Measurements from ENCODE around the gene GPR183. TPM values are rescaled to one million over a fixed set of nuclear protein-coding genes. Genes with fewer than 3 reads are reported as not detected.

The GPR183 gene
- total and polyA plus RNA-seq, 10 of the 15 experiments (the other 5 are each of a cell fraction or from before 2014, with no cell fraction given) = 134 to 669 (median 225) TPM

GRCh38 chr13:99347911-99348451 lies 40.8 kb upstream of the GPR183 start (continued):
- no peak for TF ChIP-seq DPF2 (IDR thresholded peaks at IDR 0.05)
- TF ChIP-seq HDAC6 (IDR thresholded peaks at IDR 0.05; ENCODE audit: unreplicated experiment) = no peak
- no peak for TF ChIP-seq YY1 (IDR thresholded peaks at IDR 0.05; ENCODE audit: low read depth, low read length)
- no peak for TF ChIP-seq GABPA (IDR thresholded peaks at IDR 0.05; ENCODE audit: low read depth)

- ATAC-seq = peak; percentile 66
- ChIA-PET CTCF (interaction anchor here (0.7 to 3.6 kb wide), 9 partner anchors 9 to 171 kb away, joined by 3 to 16 read pairs (median 5); no protein-coding TSS in a partner anchor), SMC1A (ENCODE audit: uncharacterized antibody, unreplicated experiment) (interaction anchor here (1.0 to 3.2 kb wide), 18 partner anchors 9 to 89 kb away, joined by 3 to 28 read pairs (median 5); no protein-coding TSS in a partner anchor), POLR2A (interaction anchor here (0.5 to 2.6 kb wide), 6 partner anchors 10 to 763 kb away, joined by 3 to 10 read pairs (median 5); no protein-coding TSS in a partner anchor), RAD21 (ENCODE audit: unreplicated experiment) (interaction anchor here (0.8 to 4.2 kb wide), 10 partner anchors 9 to 90 kb away, joined by 3 to 18 read pairs (median 4); partner anchors contain the start of gene GPR183)
- H2AFZ ChIP-seq (ENCODE audit: control insufficient read depth, low read depth, low read length) = peak overlapping the region; percentile 16; the same call in 1 of the 2 replicates
- no TSS peak for BruUV-seq (replicated peaks)
- H3K79me2 ChIP-seq (ENCODE audit: control insufficient read depth, insufficient read depth, low read length) = no peaks in the 10 kb centered on the region; the same call in none of the 2 replicates
- H3K4me3 ChIP-seq = no peak overlapping the region
- peak overlapping the region; percentile 67 for H3K4me2 ChIP-seq (ENCODE audit: control insufficient read depth, insufficient read depth)
- no peaks in the 10 kb centered on the region for H3K9me3 ChIP-seq (replicated peaks; ENCODE audit: control insufficient read depth, insufficient read depth, low read length)
- no peaks in the 10 kb centered on the region for H4K20me1 ChIP-seq (ENCODE audit: control insufficient read depth, insufficient read depth)
- no peak for FAIRE-seq
- DNase-seq (ENCODE audit: low read depth, low spot score) = no peak
- H3K27me3 ChIP-seq (replicated peaks in 1 of 2; ENCODE audit: control insufficient read depth in 2 of 2, insufficient read depth in 2 of 2, low read length in 1 of 2) = no peaks in the 10 kb centered on the region
- in situ Hi-C loops (cut with MboI) = no loop called here
- peak overlapping the region; percentile 28; the same call in 1 of the 2 replicates for H3K9ac ChIP-seq (ENCODE audit: control insufficient read depth, insufficient read depth, low read length)
- no peaks in the 10 kb centered on the region; a peak in 2 of 4 replicates for H3K36me3 ChIP-seq (ENCODE audit: control insufficient read depth in 2 of 2, insufficient read depth in 2 of 2, low read length in 1 of 2)
- peaks cover 26% of the 10 kb centered on the region for H3K4me1 ChIP-seq (ENCODE audit: control insufficient read depth, insufficient read depth, low read length)
- intact Hi-C loops (cut with micrococcal nuclease; ENCODE audit: unreplicated experiment) = no loop called here
- peak overlapping the region; percentile 54 for H3K27ac ChIP-seq (ENCODE audit: control insufficient read depth, insufficient read depth)
- 48% methylated on average over 6 of the region's 6 CpGs for WGBS (ENCODE audit: insufficient coverage, insufficient replicate concordance, low lambda C conversion rate, missing lambda C conversion rate)
- TF ChIP-seq GATAD2B (conservative IDR thresholded peaks at IDR 0.05; ENCODE audit: low read depth) (no peak), NRF1 (conservative IDR thresholded peaks at IDR 0.05; ENCODE audit: low read depth, low read length) (no peak), MLLT1 (IDR thresholded peaks at IDR 0.05) (no peak), ZBTB4 (CRISPR knock-in tag; IDR thresholded peaks at IDR 0.05) (no peak), ZBTB11 (CRISPR knock-in tag; IDR thresholded peaks at IDR 0.05) (no peak), EGR1 (IDR thresholded peaks at IDR 0.05; ENCODE audit: borderline replicate concordance in 1 of 2, low read depth in 2 of 2, low read length in 2 of 2) (no peak), EZH2 (IDR thresholded peaks at IDR 0.05; ENCODE audit: borderline replicate concordance, control insufficient read depth, low read depth, low read length) (no peak), BCL11A (IDR thresholded peaks at IDR 0.05; ENCODE audit: low read depth, low read length) (no peak), IKZF2 (IDR thresholded peaks at IDR 0.05) (no peak)
Measured at GRCh38 chr13:99347335-99347878, 40.2 kb upstream of the GPR183 start.

Data from GM12878 (cell line).